ENCODE results near the gene PTCD2. TPM values are rescaled to one million over a fixed set of nuclear protein-coding genes. Genes with fewer than 3 reads are reported as not detected.

PTCD2 gene
- total RNA-seq (2022) (11.6 and 12.5 TPM in 2 replicates), Bru-seq, nascent RNA (percentile 73 among the genes with signal in this experiment), BruChase-seq, experiment 1, labeled RNA remaining after a 2-hour chase (percentile 67 among the genes with signal in this experiment), BruChase-seq, experiment 2, labeled RNA remaining after a 6-hour chase (percentile 60 among the genes with signal in this experiment)
- long read RNA-seq, full-length matches to known transcripts: 20 of 28 reads
- long read RNA-seq, partial matches to known transcripts: 2 of 28 reads
- long read RNA-seq, other reads (novel, unspliced or antisense): 6 of 28 reads

GRCh38 chr5:72319976-72320752, at the start of gene PTCD2, which contains the start of gene MRPS27:
PTCD2 (plus strand) TSS chr5:72320373; CDS start chr5:72320383, 10 bp downstream.
MRPS27 (minus strand) TSS chr5:72320240; CDS start chr5:72320221, 19 bp downstream.
- peak; percentile 29 to 45 for TF ChIP-seq CTCF (IDR thresholded peaks at IDR 0.05; ENCODE audit: insufficient read depth in 1 of 2, low read depth in 1 of 2, low read length in 1 of 2, severe bottlenecking in 1 of 2, unreplicated experiment in 1 of 2)
- intact Hi-C loops (cut with micrococcal nuclease; ENCODE audit: unreplicated experiment): loop anchor here (1.0 kb wide), 1 partner anchor 12 kb away; no protein-coding TSS in a partner anchor
- no peaks in the 10 kb centered on the region for H3K9me3 ChIP-seq
- peak within 1 kb of the TSS; percentile 99 for H3K4me3 Mint-ChIP-seq (ENCODE audit: unreplicated experiment)
- POLR2A ChIA-PET: interaction anchor here (0.5 to 1.0 kb wide), 4 partner anchors 12 to 787 kb away, joined by 3 to 19 read pairs (median 3); no protein-coding TSS in a partner anchor
- peaks cover 4% of the 10 kb centered on the region; the same call in 1 of the 2 replicates for H3K4me1 ChIP-seq
- no TSS peak for BruUV-seq (replicated peaks)
- H3K36me3 ChIP-seq (ENCODE audit: control insufficient read depth, insufficient read depth, low read length): no peaks in the 10 kb centered on the region
- peak within 1 kb of the TSS; percentile 97 for H3K27ac Mint-ChIP-seq (ENCODE audit: unreplicated experiment)
- CTCF ChIA-PET: interaction anchor here (1.1 kb wide), 1 partner anchor 12 kb away, joined by 15 read pairs; no protein-coding TSS in a partner anchor
- H3K36me3 Mint-ChIP-seq (ENCODE audit: insufficient read depth, unreplicated experiment): peaks cover 39% of the 10 kb centered on the region
- peak within 1 kb of the TSS; percentile 78 for H3K4me3 ChIP-seq (ENCODE audit: low read depth, low read length)
- no peaks in the 10 kb centered on the region for H3K9me3 Mint-ChIP-seq (ENCODE audit: unreplicated experiment)
- H3K27me3 ChIP-seq (replicated peaks; ENCODE audit: control insufficient read depth, insufficient read depth, low read length): no peaks in the 10 kb centered on the region
- H3K27me3 Mint-ChIP-seq (ENCODE audit: insufficient read depth, unreplicated experiment): no peaks in the 10 kb centered on the region
- DNase-seq: peak; percentile 97 to 99
- H3K4me1 Mint-ChIP-seq (ENCODE audit: low read depth, unreplicated experiment): peaks cover 17% of the 10 kb centered on the region

- Mint-ChIP-seq H3K9me3 (ENCODE audit: unreplicated experiment) (no peaks in the 10 kb centered on the region), H3K4me1 (ENCODE audit: low read depth, unreplicated experiment) (peaks cover 7% of the 10 kb centered on the region), H3K27me3 (ENCODE audit: insufficient read depth, unreplicated experiment) (no peaks in the 10 kb centered on the region), H3K27ac (ENCODE audit: unreplicated experiment) (no peak overlapping the region), H3K36me3 (ENCODE audit: insufficient read depth, unreplicated experiment) (peaks cover 1% of the 10 kb centered on the region), H3K4me3 (ENCODE audit: unreplicated experiment) (no peak overlapping the region)
- intact Hi-C loops (cut with micrococcal nuclease; ENCODE audit: unreplicated experiment): no loop called here
- Histone ChIP-seq H3K4me3 (ENCODE audit: low read depth, low read length) (no peak overlapping the region), H3K27me3 (replicated peaks; ENCODE audit: control insufficient read depth, insufficient read depth, low read length) (no peaks in the 10 kb centered on the region), H3K36me3 (ENCODE audit: control insufficient read depth, insufficient read depth, low read length) (no peaks in the 10 kb centered on the region), H3K4me1 (0 out of 2 replicates have a peak, but pooled peaks cover 5% of the 10 kb centered on the region), H3K9me3 (no peaks in the 10 kb centered on the region)
- CTCF ChIA-PET: no interaction called here
- TF ChIP-seq CTCF (IDR thresholded peaks at IDR 0.05; ENCODE audit: insufficient read depth in 1 of 2, low read depth in 1 of 2, low read length in 1 of 2, severe bottlenecking in 1 of 2, unreplicated experiment in 1 of 2): no peak
- no peak for DNase-seq
- no TSS peak for BruUV-seq (replicated peaks)
- POLR2A ChIA-PET: no interaction called here
Measured at GRCh38 chr5:72271702-72272101, 48.5 kb upstream of the PTCD2 start.

GRCh38 chr5:72272398-72272797, 47.8 kb upstream of the PTCD2 start:
- no TSS peak for BruUV-seq (replicated peaks)
- H3K9me3 ChIP-seq: no peaks in the 10 kb centered on the region
- H3K4me3 ChIP-seq (ENCODE audit: low read depth, low read length): no peak overlapping the region
- ChIA-PET CTCF (no interaction called here), POLR2A (no interaction called here)
- no peaks in the 10 kb centered on the region for H3K27me3 ChIP-seq (replicated peaks; ENCODE audit: control insufficient read depth, insufficient read depth, low read length)
- TF ChIP-seq CTCF (IDR thresholded peaks at IDR 0.05; ENCODE audit: insufficient read depth in 1 of 2, low read depth in 1 of 2, low read length in 1 of 2, severe bottlenecking in 1 of 2, unreplicated experiment in 1 of 2): no peak
- H3K4me3 Mint-ChIP-seq (ENCODE audit: unreplicated experiment): no peak overlapping the region
- H3K4me1 Mint-ChIP-seq (ENCODE audit: low read depth, unreplicated experiment): peaks cover 7% of the 10 kb centered on the region
- H3K27ac Mint-ChIP-seq (ENCODE audit: unreplicated experiment): no peak overlapping the region
- no peaks in the 10 kb centered on the region for H3K9me3 Mint-ChIP-seq (ENCODE audit: unreplicated experiment)
- H3K4me1 ChIP-seq: 0 out of 2 replicates have a peak, but pooled peaks cover 5% of the 10 kb centered on the region
- no peaks in the 10 kb centered on the region for H3K36me3 ChIP-seq (ENCODE audit: control insufficient read depth, insufficient read depth, low read length)
- H3K27me3 Mint-ChIP-seq (ENCODE audit: insufficient read depth, unreplicated experiment): no peaks in the 10 kb centered on the region
- intact Hi-C loops (cut with micrococcal nuclease; ENCODE audit: unreplicated experiment): no loop called here
- no peak for DNase-seq
- H3K36me3 Mint-ChIP-seq (ENCODE audit: insufficient read depth, unreplicated experiment): peaks cover 7% of the 10 kb centered on the region
